ENCODE data around the gene UBXN1.

Gene UBXN1

GRCh38 chr11:62627713-62628112 lies 51.2 kb downstream of the UBXN1 start:
- no peak for DNase-seq
